Measurements from ENCODE around the gene NAP1L5. TPM values are rescaled to one million over a fixed set of nuclear protein-coding genes. Genes with fewer than 3 reads are reported as not detected.

Gene NAP1L5
- total and polyA plus RNA-seq, 2 of the 13 experiments (the other 11 are each of a cell fraction or from before 2014, with no cell fraction given): 1.3 to 1.6 TPM

DNA sequence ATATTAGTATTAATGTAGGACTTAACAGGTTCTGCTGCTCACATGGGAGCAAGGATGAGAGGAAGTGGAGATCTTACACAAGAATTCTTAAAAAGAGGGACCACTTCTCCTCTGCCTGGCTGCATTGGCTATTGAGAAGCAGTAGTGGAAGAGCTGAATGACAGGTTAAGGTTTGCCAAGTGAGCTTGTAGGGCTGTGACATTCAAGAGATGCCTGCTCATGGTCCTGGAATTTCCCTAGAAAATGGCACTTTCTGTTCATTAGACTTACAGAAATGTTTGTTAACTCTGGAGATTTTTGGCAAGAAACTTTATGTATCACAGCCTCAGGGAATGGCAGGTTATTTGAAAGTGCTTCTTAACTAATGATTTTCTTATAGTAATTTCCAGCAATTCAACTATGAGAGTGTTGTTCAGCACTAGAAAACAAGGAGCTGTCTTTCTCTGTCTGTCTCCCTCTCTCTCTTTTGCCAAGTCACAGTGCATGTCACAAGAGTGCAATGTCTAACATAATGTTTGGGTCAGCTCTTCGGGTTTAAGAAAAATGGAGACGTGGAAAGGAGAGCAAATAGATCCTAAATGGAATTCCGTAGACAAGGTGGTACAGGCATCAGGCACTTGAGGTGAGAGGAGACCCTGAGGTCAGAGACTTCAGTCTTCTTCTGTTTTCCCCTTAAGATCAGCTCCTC is 8.3 kb upstream of the NAP1L5 start:
- Histone ChIP-seq H3K4me3 (replicated peaks in 1 of 3; ENCODE audit: insufficient read depth in 1 of 3, low read depth in 2 of 3, low read length in 3 of 3) (no peak overlapping the region), H2AFZ (ENCODE audit: low read length) (no peak overlapping the region), H3K27ac (ENCODE audit: extremely low read length, insufficient read depth, low read length) (no peak overlapping the region), H3K9me3 (ENCODE audit: low read length) (no peaks in the 10 kb centered on the region), H3K79me2 (ENCODE audit: insufficient read depth, low read length) (no peaks in the 10 kb centered on the region), H3K9ac (ENCODE audit: insufficient read depth, low read depth, low read length) (no peak overlapping the region), H4K20me1 (ENCODE audit: insufficient read depth, low read length) (no peaks in the 10 kb centered on the region), H3K4me1 (ENCODE audit: insufficient read depth, low read length) (no peaks in the 10 kb centered on the region), H3K36me3 (replicated peaks in 1 of 2; ENCODE audit: control insufficient read depth in 1 of 2, insufficient read depth in 2 of 2, low read length in 2 of 2) (no peaks in the 10 kb centered on the region), H3K27me3 (ENCODE audit: control insufficient read depth in 1 of 2, insufficient read depth in 2 of 2, low read length in 2 of 2) (no peaks in the 10 kb centered on the region), H3K4me2 (ENCODE audit: low read depth, low read length) (no peak overlapping the region)
- ChIA-PET POLR2A (no interaction called here), CTCF (ENCODE audit: low intra/inter-chr PET ratio, low total read pairs) (interaction anchor here (0.7 to 1.5 kb wide), 2 partner anchors 318 to 320 kb away, joined by 3 to 13 read pairs; no protein-coding TSS in a partner anchor)
- FAIRE-seq (no peak), ATAC-seq (peak; percentile 24; the same call in 1 of the 3 replicates), DNase-seq (ENCODE audit: low spot score) (no peak)
- intact Hi-C loops (cut with micrococcal nuclease; ENCODE audit: unreplicated experiment): loop anchor here (1.0 kb wide), 2 partner anchors 85 to 318 kb away; no protein-coding TSS in a partner anchor
- no peak for TF ChIP-seq TEAD3 (CRISPR knock-in tag; optimal IDR thresholded peaks at IDR 0.05; ENCODE audit: borderline replicate concordance)
- TF ChIP-seq HOXA3 (CRISPR knock-in tag; IDR thresholded peaks at IDR 0.05): no peak
- TF ChIP-seq CERS6 (CRISPR knock-in tag; IDR thresholded peaks at IDR 0.05): no peak
- no peak for TF ChIP-seq HIVEP1 (CRISPR knock-in tag; IDR thresholded peaks at IDR 0.05)
- TF ChIP-seq MYC (CRISPR knock-in tag; IDR thresholded peaks at IDR 0.05; ENCODE audit: borderline replicate concordance): no peak
- TF ChIP-seq SIN3B (IDR thresholded peaks at IDR 0.05; ENCODE audit: low read length): no peak
- no peak for TF ChIP-seq RBM39 (IDR thresholded peaks at IDR 0.05; ENCODE audit: low read depth, low read length, poor library complexity, severe bottlenecking)
- TF ChIP-seq ZSCAN22 (CRISPR knock-in tag; IDR thresholded peaks at IDR 0.05): no peak
- no peak for TF ChIP-seq PLRG1 (conservative IDR thresholded peaks at IDR 0.05)
- no peak for TF ChIP-seq ARNTL (CRISPR knock-in tag; IDR thresholded peaks at IDR 0.05)
- TF ChIP-seq, protein P1, sequence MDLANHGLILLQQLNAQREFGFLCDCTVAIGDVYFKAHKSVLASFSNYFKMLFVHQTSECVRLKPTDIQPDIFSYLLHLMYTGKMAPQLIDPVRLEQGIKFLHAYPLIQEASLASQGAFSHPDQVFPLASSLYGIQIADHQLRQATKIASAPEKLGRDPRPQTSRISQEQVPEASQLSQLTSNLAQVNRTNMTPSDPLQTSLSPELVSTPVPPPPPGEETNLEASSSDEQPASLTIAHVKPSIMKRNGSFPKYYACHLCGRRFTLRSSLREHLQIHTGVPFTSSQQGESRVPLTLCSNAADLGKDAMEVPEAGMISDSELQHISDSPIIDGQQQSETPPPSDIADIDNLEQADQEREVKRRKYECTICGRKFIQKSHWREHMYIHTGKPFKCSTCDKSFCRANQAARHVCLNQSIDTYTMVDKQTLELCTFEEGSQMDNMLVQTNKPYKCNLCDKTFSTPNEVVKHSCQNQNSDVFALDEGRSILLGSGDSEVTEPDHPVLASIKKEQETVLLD (CRISPR knock-in tag; IDR thresholded peaks at IDR 0.05; ENCODE audit: low read depth): no peak
- no peak for TF ChIP-seq ZMAT5 (CRISPR knock-in tag; IDR thresholded peaks at IDR 0.05; ENCODE audit: borderline replicate concordance, low read depth)
- TF ChIP-seq ZNF501 (CRISPR knock-in tag; IDR thresholded peaks at IDR 0.05): no peak
- no peak for TF ChIP-seq ZNF263 (CRISPR knock-in tag; IDR thresholded peaks at IDR 0.05)
- BruUV-seq (replicated peaks): no TSS peak
- in situ Hi-C loops (cut with HindIII; ENCODE audit: extremely low pct_ligation_motif_present, low pct_unique_long_range_greater_than_20kb): loop anchor here (5.0 to 10.0 kb wide), 2 partner anchors 86 to 319 kb away; no protein-coding TSS in a partner anchor
- 52% methylated on average over 3 of the region's 3 CpGs for WGBS (ENCODE audit: low lambda C conversion rate)

All from HepG2 (cell line).